Esophagus squamous epithelium (tissue), 5 donors: ENCODE results near the gene RSPH1. TPM values are rescaled to one million over a fixed set of nuclear protein-coding genes. Genes with fewer than 3 reads are reported as not detected.

Experiments used
- DNase-seq: peaks from one replicate; lab custom pipeline; 2025; lab: John Stamatoyannopoulos, UW
- H3K27ac ChIP-seq, 4 donors: fragments of 200-600 bp; sonication (generic); one replicate each; pipeline ENCODE4 v1.5.1; 2016 to 2019; ENCODE audit warnings: mild to moderate bottlenecking in 1 of 4
- H3K27me3 ChIP-seq, 4 donors: fragments of 200-600 bp; sonication (generic); 1 replicate in 3 of 4; 2 replicates in 1 of 4; pipeline versions ENCODE4 v1.5.1 to v1.6.0; 2017 to 2021; ENCODE audit warnings: antibody characterized with exemption in 1 of 4
- H3K36me3 ChIP-seq, 3 donors: fragments of 200-600 bp; sonication (generic); one replicate each; pipeline ENCODE4 v1.5.1; 2016 to 2019
- H3K4me1 ChIP-seq, 3 donors: fragments of 200-600 bp; sonication (generic); one replicate each; pipeline ENCODE4 v1.5.1; 2017 to 2019
- H3K4me3 ChIP-seq, 4 donors: fragments of 200-600 bp; sonication (generic); 1 replicate in 3 of 4; 2 replicates in 1 of 4; pipeline ENCODE4 v1.5.1; 2016 to 2019; ENCODE audit warnings: mild to moderate bottlenecking in 2 of 4, moderate library complexity in 1 of 4
- H3K9me3 ChIP-seq, 3 donors: fragments of 200-600 bp; sonication (generic); one replicate each; pipeline ENCODE4 v1.5.1; 2016 to 2019
- CTCF ChIP-seq, 6 experiments: fragments of 450-650 bp in 4 of 6; fragments of 200-600 bp in 2 of 6; sonication (generic) in 2 of 6; IDR thresholded peaks; one replicate each; pipeline ENCODE4 v1.5.1; 2016 to 2019; ENCODE audit warnings: antibody characterized with exemption in 6 of 6, mild to moderate bottlenecking in 4 of 6, moderate library complexity in 4 of 6
- POLR2A ChIP-seq, 4 donors: fragments of 450-650 bp; IDR thresholded peaks; one replicate each; pipeline ENCODE4 v1.6.1; 2017; ENCODE audit warnings: antibody characterized with exemption in 4 of 4, mild to moderate bottlenecking in 4 of 4, moderate library complexity in 3 of 4
- WGBS, 2 donors: methylation state at CpG; one replicate each; pipeline ENCODE4 v1.1.5; 2018; 5-methylcytosine and 5-hydroxymethylcytosine counted together
- intact Hi-C: fragments of 100-400 bp; cut with DNase I; formaldehyde crosslinking; loops from one replicate; pipeline ENCODE4 v1.15.0; 2022
- total RNA-seq, 4 donors: library from RNA; depleted of rRNA; stranded (reverse); fragments of >200 nt; gene quantifications; one replicate each; pipeline ENCODE4 v1.1.0, GENCODE V29; 2016
- donor health status: DM: yes; HTN: yes; CAD: no.

RSPH1 gene
- total RNA-seq, 4 donors from 2014 or later: 0.19 TPM; not detected in 3

- intact Hi-C loops: no loop called here
- WGBS, 2 donors: 91 to 92% methylated on average over 9 of the region's 9 CpGs
Observed at GRCh38 chr21:42451941-42452340, 44.1 kb downstream of the RSPH1 start.

GRCh38 chr21:42448686-42449085 is 47.3 kb downstream of the RSPH1 start:
- no peak overlapping the region for H3K27ac ChIP-seq
- intact Hi-C loops: loop anchor here (10.0 kb wide), 1 partner anchor 294 kb away; no protein-coding TSS in a partner anchor
- peaks cover 0 to 11% (median 4%) of the 10 kb centered on the region in 3 donors for H3K4me1 ChIP-seq
- DNase-seq: no peak
- no peak overlapping the region for H3K4me3 ChIP-seq
- 82% methylated on average over 3 of the region's 3 CpGs; no CpG with 5 or more reads in 1 of the 2 donors for WGBS, 2 donors
- no peaks in the 10 kb centered on the region for H3K9me3 ChIP-seq
- no peak for TF ChIP-seq POLR2A (IDR thresholded peaks at IDR 0.05)
- no peak for TF ChIP-seq CTCF (IDR thresholded peaks at IDR 0.05)
- H3K36me3 ChIP-seq: no peaks in the 10 kb centered on the region
- peaks cover 0 to 16% (median 0%) of the 10 kb centered on the region in 4 donors for H3K27me3 ChIP-seq

More at GRCh38 chr21:42451941-42452340, 44.1 kb downstream of the RSPH1 start:
- peaks cover 0 to 11% (median 4%) of the 10 kb centered on the region in 3 donors for H3K4me1 ChIP-seq
- no peak overlapping the region for H3K27ac ChIP-seq
- H3K27me3 ChIP-seq: peaks cover 0 to 5% (median 0%) of the 10 kb centered on the region in 4 donors
- DNase-seq: no peak
- no peaks in the 10 kb centered on the region for H3K36me3 ChIP-seq
- H3K9me3 ChIP-seq: no peaks in the 10 kb centered on the region
- TF ChIP-seq POLR2A (IDR thresholded peaks at IDR 0.05) (no peak), CTCF (IDR thresholded peaks at IDR 0.05) (no peak)
- H3K4me3 ChIP-seq: no peak overlapping the region

GRCh38 chr21:42447732-42448131 is 48.3 kb downstream of the RSPH1 start:
- intact Hi-C loops: loop anchor here (10.0 kb wide), 1 partner anchor 293 kb away; no protein-coding TSS in a partner anchor
- peaks cover 0 to 16% (median 0%) of the 10 kb centered on the region in 4 donors for H3K27me3 ChIP-seq
- H3K36me3 ChIP-seq: no peaks in the 10 kb centered on the region
- H3K27ac ChIP-seq: no peak overlapping the region
- TF ChIP-seq POLR2A (IDR thresholded peaks at IDR 0.05) (no peak), CTCF (IDR thresholded peaks at IDR 0.05) (no peak)
- H3K9me3 ChIP-seq: no peaks in the 10 kb centered on the region
- no peak overlapping the region for H3K4me3 ChIP-seq
- 81 to 88% methylated on average over 10 of the region's 10 CpGs for WGBS, 2 donors
- peaks cover 0 to 11% (median 4%) of the 10 kb centered on the region in 3 donors for H3K4me1 ChIP-seq
- no peak for DNase-seq

- Histone ChIP-seq H3K27ac (no peak overlapping the region), H3K9me3 (no peaks in the 10 kb centered on the region), H3K27me3 (peaks cover 0 to 16% (median 0%) of the 10 kb centered on the region in 4 donors), H3K4me3 (no peak overlapping the region), H3K4me1 (peaks cover 0 to 11% (median 4%) of the 10 kb centered on the region in 3 donors), H3K36me3 (no peaks in the 10 kb centered on the region)
- DNase-seq: no peak
- TF ChIP-seq CTCF (IDR thresholded peaks at IDR 0.05) (no peak), POLR2A (IDR thresholded peaks at IDR 0.05) (no peak)
- 81 to 86% methylated on average over 14 of the region's 14 CpGs for WGBS, 2 donors
- intact Hi-C loops: loop anchor here (10.0 kb wide), 1 partner anchor 292 kb away; no protein-coding TSS in a partner anchor
Observed at GRCh38 chr21:42447182-42447581, 48.8 kb downstream of the RSPH1 start.

- peaks cover 0 to 11% (median 4%) of the 10 kb centered on the region in 3 donors for H3K4me1 ChIP-seq
- WGBS, 2 donors: 96% methylated on average over 4 of the region's 4 CpGs
- intact Hi-C loops: loop anchor here (10.0 kb wide), 1 partner anchor 292 kb away; no protein-coding TSS in a partner anchor
- TF ChIP-seq CTCF (IDR thresholded peaks at IDR 0.05) (no peak), POLR2A (IDR thresholded peaks at IDR 0.05) (no peak)
- no peak for DNase-seq
- no peak overlapping the region for H3K27ac ChIP-seq
- peaks cover 0 to 16% (median 0%) of the 10 kb centered on the region in 4 donors for H3K27me3 ChIP-seq
- H3K9me3 ChIP-seq: no peaks in the 10 kb centered on the region
- H3K36me3 ChIP-seq: no peaks in the 10 kb centered on the region
- H3K4me3 ChIP-seq: no peak overlapping the region
Observed at GRCh38 chr21:42446531-42446930, 49.5 kb downstream of the RSPH1 start.
